ENCODE measurements around the gene TTR.

The TTR gene

DNA sequence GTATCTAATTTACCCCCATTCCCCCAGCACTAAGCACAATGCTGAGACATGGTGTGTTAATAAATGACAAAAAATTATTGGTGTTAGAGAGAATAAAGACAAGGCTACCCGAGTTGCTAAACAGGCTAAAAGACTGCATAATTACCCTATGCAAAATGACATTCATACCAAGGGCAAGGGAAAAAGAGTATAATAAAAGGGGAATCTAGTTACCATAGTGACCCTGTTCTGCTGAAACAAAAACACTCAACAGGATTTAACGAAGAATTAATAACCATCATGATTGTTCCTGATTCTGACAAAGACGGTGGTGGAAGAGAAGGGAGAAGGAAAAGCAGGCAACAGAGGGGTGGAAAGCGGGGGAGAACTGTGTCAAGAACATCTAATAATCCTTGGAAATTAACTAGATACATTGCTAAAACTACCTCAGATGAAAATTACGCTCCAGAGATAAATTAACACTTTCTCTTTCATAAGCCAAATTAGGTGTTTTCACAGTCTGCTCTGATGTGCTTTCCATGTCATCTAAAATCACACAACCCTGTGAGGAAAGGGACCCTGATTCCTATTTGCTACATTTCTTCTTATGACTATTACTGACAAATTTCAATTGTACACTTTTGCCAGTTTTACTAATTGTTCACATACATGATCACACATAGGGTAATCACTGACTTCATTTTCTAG, 25.5 kb downstream of the TTR start:
- DNase-seq: no peak

DNA sequence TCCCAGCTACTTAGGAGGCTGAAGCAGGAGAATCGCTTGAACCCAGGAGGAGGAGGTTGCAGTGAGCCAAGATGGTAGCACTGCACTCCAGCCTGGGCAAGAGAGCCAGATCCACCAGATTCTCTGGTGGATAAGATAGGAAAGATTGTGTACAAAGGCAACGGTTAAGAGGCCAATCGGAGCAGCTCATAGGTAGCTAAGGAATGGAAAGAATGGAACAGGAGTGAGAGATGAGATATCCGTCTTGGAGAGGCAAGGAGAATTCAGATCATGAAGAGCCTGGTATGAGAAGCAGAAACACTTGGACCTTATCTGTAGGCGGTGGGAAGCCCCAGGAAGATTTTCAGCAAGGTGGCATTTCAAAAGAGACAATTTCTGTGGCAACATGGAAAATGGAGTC, 27.1 kb downstream of the TTR start:
- no peak for DNase-seq

DNA sequence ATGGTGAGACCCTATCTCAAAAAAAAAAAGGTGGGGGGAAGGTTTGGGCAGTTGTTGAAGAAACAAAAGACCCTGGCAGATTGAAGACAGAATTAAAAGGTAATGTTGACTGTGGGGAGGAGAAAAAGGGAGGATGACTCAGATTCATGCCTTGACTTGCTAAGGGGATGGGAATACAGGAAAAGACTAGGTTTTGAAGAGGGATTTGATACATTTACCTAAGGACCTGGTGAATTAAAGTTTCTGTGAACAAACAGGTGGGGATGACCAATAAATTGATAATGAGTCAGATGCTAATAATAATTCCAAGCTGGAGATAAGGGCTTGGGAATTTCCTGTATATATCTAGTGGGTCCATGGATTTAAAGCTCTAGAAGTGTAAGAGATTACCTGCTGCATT, 27.6 kb downstream of the TTR start:
- DNase-seq: no peak

DNA sequence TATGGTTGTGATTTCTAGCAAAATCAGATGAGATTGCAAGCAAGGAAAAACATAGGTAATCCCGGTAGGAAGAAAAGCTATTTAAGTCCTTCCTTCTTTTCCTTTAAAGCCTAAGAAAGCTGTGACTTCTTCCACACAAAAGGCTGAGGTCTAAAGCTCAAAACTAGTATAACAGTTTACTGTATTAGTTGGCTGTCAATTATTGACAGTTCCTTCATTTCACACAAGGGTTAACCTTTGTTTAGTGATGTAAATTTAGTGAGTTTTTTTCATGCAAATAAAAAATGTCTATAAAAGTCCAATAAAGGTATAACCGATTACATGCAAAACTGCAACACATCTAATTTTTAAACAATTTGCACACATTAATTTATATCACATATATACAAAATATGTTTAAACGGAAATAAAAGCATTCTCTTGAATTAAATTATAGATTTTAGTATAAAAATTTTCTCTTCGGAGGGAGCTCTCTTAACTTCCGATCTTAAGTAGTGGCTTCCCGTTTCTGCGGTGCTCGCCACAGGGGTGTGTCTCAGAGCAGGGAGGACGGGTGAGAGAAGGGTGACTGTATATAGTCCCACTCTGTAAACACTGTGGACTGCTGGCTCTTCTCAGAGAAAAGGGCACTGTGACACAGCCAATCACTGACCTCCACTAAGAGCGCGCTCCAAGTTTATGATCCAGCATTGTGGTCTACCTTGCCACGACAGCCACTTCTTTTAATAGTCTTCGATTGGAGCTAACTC, 33.4 kb downstream of the TTR start:
- no peak for DNase-seq

DNA sequence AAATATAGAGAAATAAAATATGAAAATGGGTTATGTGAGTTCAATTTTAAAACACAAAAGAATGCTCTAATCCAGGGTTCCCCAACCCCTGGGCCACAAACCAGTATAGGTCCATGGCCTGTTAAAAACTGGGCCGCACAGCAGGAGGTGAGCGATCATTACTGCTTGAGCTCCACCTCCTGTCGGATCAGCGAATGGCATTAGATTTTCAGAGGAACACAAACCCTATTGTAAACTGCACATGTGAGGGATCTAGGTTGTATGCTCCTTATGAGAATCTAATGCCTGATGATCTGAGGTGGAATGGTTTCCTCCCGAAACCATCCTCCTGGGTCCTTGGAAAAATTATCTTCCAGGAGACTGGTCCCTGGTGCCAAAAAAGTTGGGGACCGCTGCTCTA, 34.7 kb downstream of the TTR start:
- no peak for DNase-seq

DNA sequence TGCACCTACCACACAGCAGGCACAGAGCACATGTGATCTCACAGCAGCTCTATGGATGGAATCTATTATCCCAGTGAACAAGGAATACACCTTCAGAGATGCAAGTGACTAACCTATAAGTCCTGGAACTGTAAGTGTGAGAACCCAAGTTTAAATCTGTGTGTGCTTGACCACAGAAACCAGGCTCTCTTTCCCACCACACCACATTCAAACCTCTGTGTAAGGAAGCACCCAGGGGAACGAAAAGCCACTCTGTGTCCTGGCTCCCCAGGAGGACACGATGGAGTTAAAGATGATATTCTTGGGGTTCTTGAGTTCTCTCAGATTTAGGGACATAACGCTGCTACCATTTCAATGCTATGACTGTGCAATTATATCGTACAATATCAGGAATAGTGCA, 38.9 kb downstream of the TTR start:
- no peak for DNase-seq

DNA sequence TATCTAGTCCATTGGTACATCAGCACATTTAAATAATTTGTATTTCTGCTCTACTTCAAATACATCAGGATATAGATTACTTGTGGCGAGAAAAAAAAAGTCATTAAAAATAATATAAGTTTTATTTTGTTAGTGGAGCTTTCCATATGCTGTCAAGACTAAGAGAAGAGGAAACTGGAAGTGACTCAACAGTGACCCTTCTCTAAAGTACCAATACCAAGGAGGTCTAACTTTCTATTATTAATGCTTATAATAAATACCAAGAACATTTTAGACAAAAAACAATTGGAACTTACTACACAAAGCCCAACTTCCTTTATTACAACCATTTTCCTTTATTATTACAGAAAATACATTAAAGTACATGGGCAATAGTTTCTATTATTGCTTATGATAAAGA, 39.8 kb downstream of the TTR start:
- DNase-seq: no peak

DNA sequence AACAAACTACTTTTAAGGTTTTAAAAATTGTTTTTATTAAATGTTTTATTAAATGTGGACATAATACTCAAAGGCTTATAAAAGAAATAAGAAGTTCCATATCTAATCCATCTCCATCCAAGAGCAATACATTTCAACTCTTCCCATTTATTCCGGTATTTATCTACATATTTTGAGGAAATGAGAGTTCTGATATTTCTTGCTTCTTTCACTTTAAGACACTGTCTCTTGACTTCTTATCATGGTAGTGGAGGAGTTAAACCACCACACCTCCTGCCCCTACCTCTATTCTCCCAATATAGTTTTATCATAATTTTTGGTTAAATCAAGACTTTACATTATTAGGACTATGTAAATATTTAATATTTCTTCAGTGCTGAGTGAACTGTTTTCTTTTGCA, 40.7 kb downstream of the TTR start:
- no peak for DNase-seq

DNA sequence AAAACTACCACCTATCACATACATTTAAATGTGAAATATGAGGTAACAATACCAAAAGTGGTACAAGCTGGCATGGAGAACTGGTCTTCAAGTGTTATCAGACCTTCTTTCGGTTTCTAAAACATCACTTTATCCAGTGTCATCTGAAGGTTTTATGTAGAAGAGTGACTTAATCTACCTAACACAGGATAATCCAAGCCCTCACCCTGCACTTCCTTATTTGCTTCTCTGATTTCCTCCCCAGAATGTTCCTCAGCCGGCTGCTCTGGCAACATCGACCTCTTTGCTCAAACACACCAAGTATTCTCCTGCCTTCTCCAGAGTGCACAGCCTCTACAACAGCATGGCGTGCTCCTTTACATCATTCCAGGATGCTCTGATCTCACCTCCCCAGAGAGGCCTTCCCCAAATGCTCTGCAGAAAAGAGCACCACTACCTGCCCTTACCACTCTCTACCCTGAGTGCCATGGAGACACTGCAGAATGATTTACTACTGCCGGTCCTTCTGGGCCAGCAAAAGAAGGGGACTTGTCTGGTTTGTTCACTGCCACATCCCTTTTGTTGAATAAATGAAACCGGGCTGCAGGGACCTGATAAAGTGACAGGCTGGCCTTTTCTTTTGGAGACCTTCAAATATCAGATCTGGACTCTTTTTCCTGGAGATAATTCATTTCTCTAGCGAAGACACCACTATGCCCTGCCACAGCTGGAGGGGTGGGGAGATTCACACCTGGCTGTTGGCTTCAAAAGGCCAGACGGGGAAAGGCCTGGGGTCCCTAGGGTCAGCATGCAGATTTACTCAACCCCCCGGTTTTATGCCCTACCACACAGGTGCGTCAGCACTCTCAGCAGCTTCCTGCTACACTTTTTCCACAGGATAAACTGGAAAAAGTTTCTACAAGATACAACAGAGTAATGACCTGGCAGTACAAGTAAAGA, 42.0 kb downstream of the TTR start:
- DNase-seq: no peak

DNA sequence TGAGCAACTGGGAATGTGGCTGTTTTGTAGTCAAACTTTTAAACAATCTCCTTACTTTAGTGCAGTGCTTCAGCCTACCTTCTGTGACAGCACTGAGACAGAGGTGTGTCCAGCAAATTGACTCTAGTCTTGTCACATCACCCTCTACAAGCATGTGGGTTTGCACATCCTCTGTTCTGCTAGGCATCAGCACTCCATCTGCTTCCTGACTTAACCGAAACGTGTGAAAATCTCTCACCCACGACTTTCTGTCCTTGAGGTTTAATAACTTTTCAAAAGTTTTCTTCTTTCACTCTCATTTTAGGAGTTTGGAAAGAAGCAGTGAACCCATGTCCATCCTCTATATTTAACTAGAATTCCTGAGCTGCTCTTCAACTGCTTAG, 42.6 kb downstream of the TTR start:
- no peak for DNase-seq

DNA sequence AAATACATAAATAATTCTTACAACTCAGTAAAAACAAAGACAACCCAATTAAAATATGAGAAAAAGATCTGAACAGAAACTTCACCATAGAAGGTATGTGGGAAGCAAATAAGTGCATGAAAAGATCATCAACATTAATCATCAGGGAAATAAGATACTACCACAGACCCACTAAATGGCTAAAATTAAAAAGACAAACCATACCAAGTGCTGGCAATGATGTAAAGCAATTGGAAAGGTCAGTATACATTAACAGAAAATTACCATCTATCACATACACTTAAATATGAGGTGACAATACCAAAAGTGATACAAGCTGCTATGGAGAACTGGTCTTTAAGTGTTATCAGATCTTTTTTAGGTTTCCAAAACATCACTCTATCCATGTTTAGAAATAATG, 44.7 kb downstream of the TTR start:
- no peak for DNase-seq

DNA sequence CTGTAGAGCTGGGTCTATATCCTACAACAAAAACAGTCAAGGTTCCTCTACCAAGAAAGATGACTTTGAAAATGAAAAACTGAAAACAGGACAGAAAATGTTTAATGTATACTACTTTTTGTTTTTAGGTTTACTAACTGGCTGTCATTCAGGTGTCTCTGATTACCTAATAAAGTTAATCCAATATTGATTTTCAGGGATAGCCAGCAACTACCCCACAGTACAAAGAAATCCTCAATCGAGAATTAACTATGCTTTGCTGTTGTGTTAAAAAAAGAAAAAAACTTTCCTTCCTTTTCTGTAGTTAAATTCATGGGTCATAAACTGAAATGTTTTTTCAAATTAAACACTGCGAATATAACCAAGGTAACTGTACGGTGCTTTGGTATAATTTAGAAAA, 45.8 kb downstream of the TTR start:
- no peak for DNase-seq

DNA sequence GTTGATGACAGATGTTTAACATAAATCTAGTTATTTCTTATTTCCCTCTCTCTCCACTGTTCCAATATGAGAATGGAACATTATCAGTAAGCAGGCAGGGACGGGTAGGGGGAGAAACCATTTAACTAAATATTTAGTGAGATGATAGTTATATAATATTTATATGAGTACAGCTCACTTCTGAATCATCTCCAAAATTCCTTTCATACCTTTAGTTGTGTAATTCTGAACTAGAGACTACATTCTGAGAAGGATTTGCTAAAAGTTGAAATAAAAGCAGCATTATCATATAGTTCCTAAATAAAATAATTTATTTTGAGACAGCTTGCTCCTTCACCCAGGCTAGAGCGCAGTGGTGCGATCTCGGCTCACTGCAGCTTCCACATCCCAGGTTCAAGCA, 51.3 kb downstream of the TTR start:
- no peak for DNase-seq

DNA sequence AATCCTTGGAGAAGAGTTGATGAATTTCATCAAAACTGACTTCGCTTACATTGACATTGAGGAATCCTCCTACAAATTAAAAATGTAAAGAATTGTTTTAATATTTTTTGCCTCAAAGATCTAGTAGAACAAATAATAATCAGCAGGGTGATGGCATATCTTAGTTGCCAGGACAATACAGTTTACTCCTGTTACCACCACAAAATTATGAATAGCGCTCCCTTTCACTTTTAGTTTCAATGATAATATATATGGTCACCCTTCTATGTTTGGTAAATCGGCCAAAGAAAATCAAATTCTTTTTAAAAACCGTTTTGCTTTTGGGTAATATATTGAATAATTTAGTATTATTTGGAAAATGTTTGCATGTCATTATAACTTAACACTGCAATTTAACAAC, 53.7 kb downstream of the TTR start:
- no peak for DNase-seq

DNA sequence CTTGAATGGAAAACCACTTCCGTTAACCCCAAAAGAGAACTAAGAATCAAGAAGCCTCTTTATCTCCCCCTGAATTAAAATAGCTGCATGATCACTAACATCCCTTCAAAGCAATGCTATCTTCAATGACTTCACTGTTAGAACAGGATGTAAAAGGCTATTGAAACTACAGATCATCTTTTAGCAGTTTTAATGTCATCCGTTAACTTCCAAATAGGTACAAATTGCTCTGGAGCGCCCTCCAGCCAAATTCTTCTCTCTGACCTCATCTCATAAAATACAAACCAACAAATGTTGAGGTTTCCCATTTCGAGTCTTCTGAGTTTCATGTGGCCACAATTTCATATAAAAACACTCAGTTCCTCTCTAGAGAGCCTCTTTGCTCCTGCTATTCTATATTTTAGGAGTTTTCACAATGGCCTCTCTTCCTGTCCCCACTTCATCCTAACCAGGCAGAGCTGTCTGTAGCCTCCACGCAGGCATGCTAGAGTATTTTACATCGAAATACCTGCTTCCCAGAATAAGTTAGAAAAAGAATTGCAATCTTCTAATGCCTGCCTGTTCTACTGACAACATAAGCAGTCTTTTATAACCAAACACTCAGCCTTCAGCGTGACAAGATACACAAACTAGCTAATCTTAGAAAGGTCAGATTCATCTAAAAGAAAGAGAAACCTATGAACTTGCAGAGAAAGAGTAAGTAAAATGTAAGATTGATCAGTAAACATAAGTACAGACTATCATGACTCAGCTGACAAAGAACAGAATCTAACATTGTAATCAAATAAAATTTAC, 54.9 kb downstream of the TTR start:
- DNase-seq: no peak

DNA sequence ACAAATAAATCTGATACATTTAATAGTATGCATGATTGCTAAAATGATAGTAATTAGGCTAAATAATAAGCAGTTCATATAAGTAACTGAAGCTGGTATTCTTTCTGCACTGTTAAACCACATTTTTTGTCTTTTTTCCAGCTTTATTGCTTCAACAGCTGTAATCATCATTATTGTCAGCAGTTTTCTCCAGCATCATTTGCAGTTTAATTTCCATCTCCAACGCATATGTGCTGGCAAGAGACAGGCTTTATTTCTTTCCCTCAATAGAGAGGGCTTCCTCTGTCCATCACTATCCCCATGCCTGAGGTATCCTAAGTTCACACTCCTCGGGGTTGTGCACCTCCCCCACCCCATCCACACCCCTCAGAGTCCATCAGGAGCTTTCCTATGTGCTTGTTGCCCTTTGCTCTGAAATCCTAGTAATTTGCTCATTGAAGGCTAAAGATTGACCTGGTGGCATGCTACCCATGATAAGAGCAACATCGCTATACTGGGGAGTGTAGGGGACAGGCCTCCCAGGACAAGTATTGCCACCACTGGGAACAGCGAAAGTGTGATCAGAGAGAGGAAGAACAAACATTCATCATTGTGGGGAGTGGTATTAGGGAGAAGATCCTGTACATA, 55.6 kb downstream of the TTR start:
- DNase-seq: no peak

Measured in inflammatory macrophage (primary cell).